Activated CD8-positive, alpha-beta T cell treated with anti-CD3 and anti-CD28 coated beads for 36 hours (primary cell): ENCODE measurements around the gene RAB38. TPM values are rescaled to one million over a fixed set of nuclear protein-coding genes. Genes with fewer than 3 reads are reported as not detected.

Experiments used
- ATAC-seq: fragments of 200-7000 bp; cut with Tn5 transposase; one replicate; pipeline ENCODE4 v1.10.0; 2021; ENCODE audit warnings: mild to moderate bottlenecking, moderate library complexity
- CTCF ChIA-PET: fragments of 350-600 bp; sonication (Branson Sonifier 250); formaldehyde crosslinking; loops from one replicate; lab custom pipeline; 2021; ENCODE audit warnings: antibody characterized with exemption; lab: Charles Lee
- POLR2A ChIA-PET: fragments of 350-600 bp; sonication (Branson Sonifier 250); formaldehyde crosslinking; loops from one replicate; lab custom pipeline; 2021; ENCODE audit warnings: antibody characterized with exemption; lab: Charles Lee
- DNase-seq: peaks from one replicate; pipeline ENCODE4 v3.0.0-alpha.2; 2020
- H3K27ac Mint-ChIP-seq: one replicate; pipeline ENCODE4 v1.8.0; 2021; ENCODE audit warnings: mild to moderate bottlenecking, mixed read lengths
- H3K27me3 Mint-ChIP-seq: one replicate; pipeline ENCODE4 v1.8.0; 2021; ENCODE audit warnings: mixed read lengths
- H3K36me3 Mint-ChIP-seq: one replicate; pipeline ENCODE4 v1.8.0; 2021; ENCODE audit warnings: low read depth, mixed read lengths
- H3K4me1 Mint-ChIP-seq: one replicate; pipeline ENCODE4 v1.8.0; 2021; ENCODE audit warnings: low read depth, mixed read lengths
- H3K4me3 Mint-ChIP-seq: one replicate; pipeline ENCODE4 v1.8.0; 2021; ENCODE audit warnings: mild to moderate bottlenecking, moderate library complexity, mixed read lengths
- H3K9me3 Mint-ChIP-seq: one replicate; pipeline ENCODE4 v1.8.0; 2021; ENCODE audit warnings: mixed read lengths
- intact Hi-C: fragments of 100-400 bp; cut with micrococcal nuclease; formaldehyde crosslinking; loops from one replicate; pipeline ENCODE4 v1.10.0; 2022
- total RNA-seq, 2 experiments: library from RNA; stranded (reverse); gene quantifications; one replicate each; pipeline ENCODE4 v1.2.3, GENCODE V29; 2021
- TF ChIP-seq, protein P1 (sequence below): fragments of 200-600 bp; IDR thresholded peaks from one replicate; pipeline ENCODE4 v1.8.0; 2022; ENCODE audit warnings: antibody characterized with exemption, mild to moderate bottlenecking

RAB38 gene
- total RNA-seq, 2 experiments from 2014 or later = 3.2 to 3.4 TPM

- POLR2A ChIA-PET = no interaction called here
Observed at GRCh38 chr11:88194990-88195389, 19.7 kb upstream of the RAB38 start.

DNA sequence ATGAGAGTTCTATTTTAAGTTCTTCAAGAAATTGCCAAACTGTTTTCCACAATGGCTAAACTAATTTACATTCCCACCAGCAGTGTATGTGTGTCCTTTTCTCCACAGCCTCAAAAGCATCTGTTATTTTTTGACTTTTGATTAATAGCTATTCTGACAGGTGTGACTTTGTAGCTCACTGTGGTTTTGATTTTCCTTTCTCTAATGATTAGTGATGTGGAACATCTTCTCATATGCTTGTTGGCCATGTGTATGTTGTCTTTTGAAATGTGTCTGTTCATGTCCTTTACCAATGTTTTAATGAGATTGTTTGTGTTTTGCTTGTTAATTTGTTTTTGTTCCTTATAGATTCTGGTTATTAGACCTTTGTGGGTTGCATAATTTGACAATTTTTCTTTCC lies 18.0 kb upstream of the RAB38 start:
- ATAC-seq (no peak), DNase-seq (no peak)
- intact Hi-C loops = no loop called here
- H3K36me3 Mint-ChIP-seq = peaks cover 17% of the 10 kb centered on the region
- TF ChIP-seq, protein P1, sequence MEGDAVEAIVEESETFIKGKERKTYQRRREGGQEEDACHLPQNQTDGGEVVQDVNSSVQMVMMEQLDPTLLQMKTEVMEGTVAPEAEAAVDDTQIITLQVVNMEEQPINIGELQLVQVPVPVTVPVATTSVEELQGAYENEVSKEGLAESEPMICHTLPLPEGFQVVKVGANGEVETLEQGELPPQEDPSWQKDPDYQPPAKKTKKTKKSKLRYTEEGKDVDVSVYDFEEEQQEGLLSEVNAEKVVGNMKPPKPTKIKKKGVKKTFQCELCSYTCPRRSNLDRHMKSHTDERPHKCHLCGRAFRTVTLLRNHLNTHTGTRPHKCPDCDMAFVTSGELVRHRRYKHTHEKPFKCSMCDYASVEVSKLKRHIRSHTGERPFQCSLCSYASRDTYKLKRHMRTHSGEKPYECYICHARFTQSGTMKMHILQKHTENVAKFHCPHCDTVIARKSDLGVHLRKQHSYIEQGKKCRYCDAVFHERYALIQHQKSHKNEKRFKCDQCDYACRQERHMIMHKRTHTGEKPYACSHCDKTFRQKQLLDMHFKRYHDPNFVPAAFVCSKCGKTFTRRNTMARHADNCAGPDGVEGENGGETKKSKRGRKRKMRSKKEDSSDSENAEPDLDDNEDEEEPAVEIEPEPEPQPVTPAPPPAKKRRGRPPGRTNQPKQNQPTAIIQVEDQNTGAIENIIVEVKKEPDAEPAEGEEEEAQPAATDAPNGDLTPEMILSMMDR = no peak
- H3K9me3 Mint-ChIP-seq = peaks cover 18% of the 10 kb centered on the region
- no peak overlapping the region for H3K27ac Mint-ChIP-seq
- H3K27me3 Mint-ChIP-seq = peaks cover 8% of the 10 kb centered on the region
- H3K4me3 Mint-ChIP-seq = no peak overlapping the region
- ChIA-PET CTCF (no interaction called here), POLR2A (no interaction called here)
- no peaks in the 10 kb centered on the region for H3K4me1 Mint-ChIP-seq

More at GRCh38 chr11:88194990-88195389, 19.7 kb upstream of the RAB38 start:
- ATAC-seq (no peak), DNase-seq (no peak)
- Mint-ChIP-seq H3K27me3 (peaks cover 9% of the 10 kb centered on the region), H3K27ac (no peak overlapping the region), H3K4me3 (no peak overlapping the region), H3K9me3 (peaks cover 18% of the 10 kb centered on the region), H3K36me3 (peaks cover 17% of the 10 kb centered on the region), H3K4me1 (no peaks in the 10 kb centered on the region)
- CTCF ChIA-PET = no interaction called here
- intact Hi-C loops = no loop called here
- TF ChIP-seq, protein P1 = no peak

DNA sequence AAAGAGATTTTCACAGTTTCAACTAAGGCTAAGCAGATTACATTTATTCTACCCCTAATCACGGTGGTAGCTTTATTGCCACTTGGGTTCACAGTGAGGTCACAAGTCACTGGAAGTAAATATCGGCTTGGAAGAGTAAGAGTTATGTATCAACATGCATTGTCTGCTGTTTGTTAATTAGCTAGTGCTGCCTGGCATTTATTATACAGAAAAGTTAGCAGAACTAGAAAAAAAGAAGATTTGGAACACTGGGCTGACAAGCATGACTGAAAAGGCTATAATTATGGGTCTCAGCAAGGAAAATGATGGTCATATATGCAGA lies 13.7 kb upstream of the RAB38 start:
- intact Hi-C loops = no loop called here
- ChIA-PET CTCF (no interaction called here), POLR2A (no interaction called here)

GRCh38 chr11:88188251-88188931 lies 13.1 kb upstream of the RAB38 start:
- Mint-ChIP-seq H3K4me1 (no peaks in the 10 kb centered on the region), H3K27ac (no peak overlapping the region), H3K9me3 (no peaks in the 10 kb centered on the region), H3K4me3 (no peak overlapping the region), H3K27me3 (peaks cover 3% of the 10 kb centered on the region), H3K36me3 (no peaks in the 10 kb centered on the region)
- POLR2A ChIA-PET = no interaction called here
- DNase-seq (no peak), ATAC-seq (no peak)
- TF ChIP-seq, protein P1 = no peak
- CTCF ChIA-PET = no interaction called here
- intact Hi-C loops = no loop called here

More for the DNA sequence above, 13.7 kb upstream of the RAB38 start:
- no peak for ATAC-seq
- H3K36me3 Mint-ChIP-seq = no peaks in the 10 kb centered on the region
- H3K27me3 Mint-ChIP-seq = no peaks in the 10 kb centered on the region
- no peaks in the 10 kb centered on the region for H3K9me3 Mint-ChIP-seq
- TF ChIP-seq, protein P1 = no peak
- H3K27ac Mint-ChIP-seq = no peak overlapping the region
- H3K4me3 Mint-ChIP-seq = no peak overlapping the region
- no peak for DNase-seq
- no peaks in the 10 kb centered on the region for H3K4me1 Mint-ChIP-seq

DNA sequence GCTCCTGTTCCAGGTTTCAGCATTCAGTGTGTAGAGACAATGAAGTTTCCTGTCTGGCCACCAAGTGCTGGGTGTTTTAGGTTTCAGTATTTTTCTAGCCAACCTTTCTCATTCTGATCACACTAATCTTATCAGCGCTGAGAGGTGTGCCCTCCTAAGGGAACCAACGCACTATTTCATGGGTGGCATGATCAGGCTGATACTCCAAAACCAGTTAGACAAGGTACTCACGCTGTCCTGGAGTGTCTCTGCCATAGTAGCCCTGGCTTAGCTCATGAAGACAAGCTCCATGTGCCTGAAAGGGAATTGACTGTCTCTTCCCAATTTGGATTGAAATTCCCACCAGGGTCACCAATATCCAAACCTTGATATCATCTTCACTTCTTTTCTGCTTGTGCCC lies 8.0 kb upstream of the RAB38 start:
- Mint-ChIP-seq H3K4me1 (peaks cover 21% of the 10 kb centered on the region), H3K4me3 (no peak overlapping the region), H3K36me3 (no peaks in the 10 kb centered on the region), H3K9me3 (no peaks in the 10 kb centered on the region), H3K27ac (no peak overlapping the region), H3K27me3 (peaks cover 6% of the 10 kb centered on the region)
- CTCF ChIA-PET = no interaction called here
- DNase-seq (no peak), ATAC-seq (no peak)
- TF ChIP-seq, protein P1 = no peak
- POLR2A ChIA-PET = no interaction called here
- intact Hi-C loops = no loop called here
